ENCODE results near the gene ANKHD1. TPM values are rescaled to one million over a fixed set of nuclear protein-coding genes. Genes with fewer than 3 reads are reported as not detected.
A peak's percentile ranks its signal among the peaks of the same experiment; 100 is the strongest.

ANKHD1 gene
- total and polyA plus RNA-seq, 9 of the 15 experiments (the other 6 are each of a cell fraction or from before 2014, with no cell fraction given) = 38.9 to 138 (median 78.7) TPM

GRCh38 chr5:140576776-140577201, 175.2 kb downstream of the ANKHD1 start:
- FAIRE-seq (no peak), ATAC-seq (peak; percentile 74), DNase-seq (ENCODE audit: extremely low read depth in 1 of 4, low spot score in 3 of 4) (no peak)
- in situ Hi-C loops (cut with MboI) (no loop called here), intact Hi-C loops (cut with micrococcal nuclease) (no loop called here)
- H3K4me1 ChIP-seq (replicated peaks in 1 of 2; ENCODE audit: control insufficient read depth in 2 of 2, insufficient read depth in 2 of 2, low read length in 2 of 2) = peaks cover 8 to 10% of the 10 kb centered on the region in 2 experiments; a peak in 3 of 5 replicates
- no peaks in the 10 kb centered on the region for H3K27me3 ChIP-seq (ENCODE audit: control insufficient read depth in 2 of 2, insufficient read depth in 2 of 2, low read length in 2 of 2)
- peak overlapping the region; percentile 84 for H2AFZ ChIP-seq (ENCODE audit: low read depth, low read length)
- H3K27ac ChIP-seq (ENCODE audit: extremely low read depth, low read depth, low read length) = no peak overlapping the region
- WGBS (ENCODE audit: insufficient coverage, low coverage, missing lambda C conversion rate) = 9% methylated on average over 1 of the region's 2 CpGs
- ChIA-PET CTCF (ENCODE audit: low intra/inter-chr PET ratio) (interaction anchor here (0.9 kb wide), 1 partner anchor 144 kb away, joined by 4 read pairs; no protein-coding TSS in a partner anchor), POLR2A (interaction anchor here (0.9 to 2.4 kb wide), 2 partner anchors 11 to 16 kb away, joined by 3 to 12 read pairs; no protein-coding TSS in a partner anchor)
- H3K9ac ChIP-seq (ENCODE audit: insufficient read depth in 1 of 2, low read depth in 2 of 2, low read length in 2 of 2) = 0 out of 4 replicates have a peak overlapping the region, but pooled peaks of 1 of the 2 experiments have one; percentile 12
- no peaks in the 10 kb centered on the region for H4K20me1 ChIP-seq (replicated peaks; ENCODE audit: control insufficient read depth, insufficient read depth, low read length)
- BruUV-seq (replicated peaks) = no TSS peak
- H3K9me1 ChIP-seq (ENCODE audit: control insufficient read depth, insufficient read depth, low read length) = no peaks in the 10 kb centered on the region
- no peaks in the 10 kb centered on the region for H3K36me3 ChIP-seq (ENCODE audit: control insufficient read depth, insufficient read depth, low read length)
- H3K4me3 ChIP-seq = no peak overlapping the region
- H3K4me2 ChIP-seq (ENCODE audit: insufficient read depth, low read length) = no peak overlapping the region
- no peaks in the 10 kb centered on the region for H3K79me2 ChIP-seq (ENCODE audit: control insufficient read depth, insufficient read depth, low read length)
- H3K9me3 ChIP-seq (replicated peaks; ENCODE audit: control insufficient read depth, insufficient read depth, low read depth, low read length) = no peaks in the 10 kb centered on the region
- TF ChIP-seq CHD2 (IDR thresholded peaks at IDR 0.05; ENCODE audit: low read depth, low read length) (no peak), PTRF (tag; IDR thresholded peaks at IDR 0.05) (no peak), MAX (CRISPR knock-in tag; IDR thresholded peaks at IDR 0.05) (no peak), HMG20A (CRISPR knock-in tag; conservative IDR thresholded peaks at IDR 0.05) (no peak), CC2D1A (IDR thresholded peaks at IDR 0.05) (peak; percentile 18; the same call in 1 of the 2 replicates), TEAD1 (CRISPR knock-in tag; IDR thresholded peaks at IDR 0.05) (no peak), CCAR2 (IDR thresholded peaks at IDR 0.05; ENCODE audit: low read depth, low read length) (no peak), RCOR1 (IDR thresholded peaks at IDR 0.05; ENCODE audit: borderline replicate concordance in 1 of 2, low read depth in 2 of 2, low read length in 2 of 2) (no peak), ZNF253 (CRISPR knock-in tag; conservative IDR thresholded peaks at IDR 0.05) (no peak), PBX2 (CRISPR knock-in tag; IDR thresholded peaks at IDR 0.05; ENCODE audit: low read depth) (no peak), PBX2 (tag; conservative IDR thresholded peaks at IDR 0.05; ENCODE audit: low read depth) (peak; percentile 76), LEF1 (IDR thresholded peaks at IDR 0.05) (0 out of 2 replicates have a peak, but pooled peaks have one; percentile 14), PHB2 (IDR thresholded peaks at IDR 0.05; ENCODE audit: low read depth) (no peak), NBN (IDR thresholded peaks at IDR 0.05; ENCODE audit: low read depth) (no peak)
- TF ChIP-seq, protein P1, sequence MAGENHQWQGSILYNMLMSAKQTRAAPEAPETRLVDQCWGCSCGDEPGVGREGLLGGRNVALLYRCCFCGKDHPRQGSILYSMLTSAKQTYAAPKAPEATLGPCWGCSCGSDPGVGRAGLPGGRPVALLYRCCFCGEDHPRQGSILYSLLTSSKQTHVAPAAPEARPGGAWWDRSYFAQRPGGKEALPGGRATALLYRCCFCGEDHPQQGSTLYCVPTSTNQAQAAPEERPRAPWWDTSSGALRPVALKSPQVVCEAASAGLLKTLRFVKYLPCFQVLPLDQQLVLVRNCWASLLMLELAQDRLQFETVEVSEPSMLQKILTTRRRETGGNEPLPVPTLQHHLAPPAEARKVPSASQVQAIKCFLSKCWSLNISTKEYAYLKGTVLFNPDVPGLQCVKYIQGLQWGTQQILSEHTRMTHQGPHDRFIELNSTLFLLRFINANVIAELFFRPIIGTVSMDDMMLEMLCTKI (IDR thresholded peaks at IDR 0.05; ENCODE audit: partially characterized antibody) = no peak
- TF ChIP-seq, protein P2, sequence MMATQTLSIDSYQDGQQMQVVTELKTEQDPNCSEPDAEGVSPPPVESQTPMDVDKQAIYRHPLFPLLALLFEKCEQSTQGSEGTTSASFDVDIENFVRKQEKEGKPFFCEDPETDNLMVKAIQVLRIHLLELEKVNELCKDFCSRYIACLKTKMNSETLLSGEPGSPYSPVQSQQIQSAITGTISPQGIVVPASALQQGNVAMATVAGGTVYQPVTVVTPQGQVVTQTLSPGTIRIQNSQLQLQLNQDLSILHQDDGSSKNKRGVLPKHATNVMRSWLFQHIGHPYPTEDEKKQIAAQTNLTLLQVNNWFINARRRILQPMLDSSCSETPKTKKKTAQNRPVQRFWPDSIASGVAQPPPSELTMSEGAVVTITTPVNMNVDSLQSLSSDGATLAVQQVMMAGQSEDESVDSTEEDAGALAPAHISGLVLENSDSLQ (IDR thresholded peaks at IDR 0.05) = peak; percentile 92
